HG02588 (cell line): ENCODE measurements around the gene VAT1L.

ENCODE experiments used
- ATAC-seq: cut with Tn5 transposase; IDR thresholded peaks from one replicate; pipeline ENCODE4 v1.9.1; 2021; ENCODE audit warnings: mild to moderate bottlenecking, moderate library complexity; ENCODE audit not compliant: unreplicated experiment

The VAT1L gene

GRCh38 chr16:77781091-77781490, 7.3 kb upstream of the VAT1L start:
- no peak for ATAC-seq

GRCh38 chr16:77782694-77783093, 5.7 kb upstream of the VAT1L start:
- no peak for ATAC-seq

GRCh38 chr16:77784441-77785372, 3.7 kb upstream of the VAT1L start:
- no peak for ATAC-seq

GRCh38 chr16:77785373-77785764, 3.0 kb upstream of the VAT1L start:
- no peak for ATAC-seq

- ATAC-seq = no peak
Observed at GRCh38 chr16:77786186-77786847, 2.0 kb upstream of the VAT1L start.

- ATAC-seq = no peak
Observed at GRCh38 chr16:77787452-77787851, 912 bp upstream of the VAT1L start.

- ATAC-seq = no peak
Observed at GRCh38 chr16:77789085-77790008, 983 bp downstream of the VAT1L start.

GRCh38 chr16:77790009-77790372, 1.6 kb downstream of the VAT1L start:
- ATAC-seq = no peak

- ATAC-seq = no peak
Observed at GRCh38 chr16:77790912-77791311, 2.5 kb downstream of the VAT1L start.

- ATAC-seq = no peak
Observed at GRCh38 chr16:77793417-77793816, 5.1 kb downstream of the VAT1L start.

- no peak for ATAC-seq
Observed at GRCh38 chr16:77794586-77794985, 6.2 kb downstream of the VAT1L start.

GRCh38 chr16:77801817-77802216, 13.5 kb downstream of the VAT1L start:
- ATAC-seq = no peak

- no peak for ATAC-seq
Observed at GRCh38 chr16:77805398-77805797, 17.0 kb downstream of the VAT1L start.

- no peak for ATAC-seq
Observed at GRCh38 chr16:77807021-77807420, 18.7 kb downstream of the VAT1L start.

GRCh38 chr16:77812856-77813500, 24.6 kb downstream of the VAT1L start:
- no peak for ATAC-seq

- ATAC-seq = no peak
Observed at GRCh38 chr16:77816293-77816692, 27.9 kb downstream of the VAT1L start.

- no peak for ATAC-seq
Observed at GRCh38 chr16:77820340-77820739, 32.0 kb downstream of the VAT1L start.

GRCh38 chr16:77822661-77823060, 34.3 kb downstream of the VAT1L start:
- ATAC-seq = no peak

GRCh38 chr16:77823067-77823466, 34.7 kb downstream of the VAT1L start:
- no peak for ATAC-seq

GRCh38 chr16:77825196-77825595, 36.8 kb downstream of the VAT1L start:
- no peak for ATAC-seq

- no peak for ATAC-seq
Observed at GRCh38 chr16:77827032-77827431, 38.7 kb downstream of the VAT1L start.
